Hematopoietic multipotent progenitor cell treated with erythropoietin and hydrocortisone succinate and interleukin-3 and kit ligand, for 4 days (in vitro differentiated cells): ENCODE results near the gene ZNF865.

Source experiments
- DNase-seq: peaks from one replicate; pipeline ENCODE4 v3.0.0-alpha.2; 2015

ZNF865 gene

GRCh38 chr19:55588738-55589137 lies 16.7 kb upstream of the ZNF865 start:
- DNase-seq: no peak

GRCh38 chr19:55590109-55590508 lies 15.3 kb upstream of the ZNF865 start:
- DNase-seq: no peak

- peak; percentile 82 for DNase-seq
These were observed 14.8 kb upstream of the ZNF865 start for GRCh38 chr19:55590617-55591016.

GRCh38 chr19:55591555-55591954 lies 13.9 kb upstream of the ZNF865 start:
- peak; percentile 40 for DNase-seq

- DNase-seq: no peak
These were observed 12.9 kb upstream of the ZNF865 start for GRCh38 chr19:55592391-55593090.

- no peak for DNase-seq
These were observed 12.2 kb upstream of the ZNF865 start for GRCh38 chr19:55593096-55593772.

GRCh38 chr19:55594996-55595545 lies 10.4 kb upstream of the ZNF865 start:
- DNase-seq: no peak

GRCh38 chr19:55596304-55596703 lies 9.1 kb upstream of the ZNF865 start:
- no peak for DNase-seq

GRCh38 chr19:55597501-55597921 lies 7.9 kb upstream of the ZNF865 start:
- DNase-seq: no peak

GRCh38 chr19:55598034-55598433 lies 7.4 kb upstream of the ZNF865 start:
- DNase-seq: no peak

GRCh38 chr19:55598719-55599467 lies 6.6 kb upstream of the ZNF865 start:
- DNase-seq: peak; percentile 97

- DNase-seq: peak; percentile 100
These were observed 6.0 kb upstream of the ZNF865 start, which contains the start of gene FIZ1 for GRCh38 chr19:55599468-55599841. Gene FIZ1, minus strand, starts transcription at chr19:55599517. Its CDS starts 1,652 bp downstream, at chr19:55597865.

- peak; percentile 95 for DNase-seq
These were observed 5.4 kb upstream of the ZNF865 start, which contains the start of gene ZNF524 for GRCh38 chr19:55599842-55600661. Gene ZNF524, plus strand, starts transcription at chr19:55600288. Its CDS starts 1,825 bp downstream, at chr19:55602113.

GRCh38 chr19:55600662-55601028 lies 4.8 kb upstream of the ZNF865 start:
- DNase-seq: no peak

GRCh38 chr19:55601084-55601483 lies 4.4 kb upstream of the ZNF865 start:
- DNase-seq: no peak

- DNase-seq: no peak
These were observed 3.1 kb upstream of the ZNF865 start for GRCh38 chr19:55602104-55603001.

- DNase-seq: no peak
These were observed 2.3 kb upstream of the ZNF865 start for GRCh38 chr19:55603115-55603514.

GRCh38 chr19:55603581-55604292 lies 1.7 kb upstream of the ZNF865 start:
- DNase-seq: peak; percentile 46

- DNase-seq: peak; percentile 99
These were observed 225 bp upstream of the ZNF865 start for GRCh38 chr19:55605207-55605636.

- no peak for DNase-seq
These were observed 982 bp downstream of the ZNF865 start for GRCh38 chr19:55606471-55606787.

- no peak for DNase-seq
These were observed 1.4 kb downstream of the ZNF865 start for GRCh38 chr19:55606817-55607216.
